Spleen (tissue), 11 donors: ENCODE data around the gene TJP2. TPM values are rescaled to one million over a fixed set of nuclear protein-coding genes. Genes with fewer than 3 reads are reported as not detected.
"Not testable (repeated sequence)": the region's sequence is repeated elsewhere in the genome, so short reads cannot be mapped to it uniquely, and the experiment has no call there.

ENCODE experiments used
- DNase-seq: peaks from one replicate; pipeline ENCODE4 v3.0.0-alpha.2; 2020
- H3K27ac ChIP-seq, 8 donors: fragments of 200-600 bp; sonication (generic) in 7 of 8; 1 replicate in 4 of 8; 2 replicates in 4 of 8; pipeline versions ENCODE4 v1.5.0 to v1.8.0; 2016 to 2021; ENCODE audit warnings: inconsistent platforms in 4 of 8, mild to moderate bottlenecking in 4 of 8, moderate library complexity in 1 of 8
- H3K27me3 ChIP-seq, 7 donors: fragments of 200-600 bp; sonication (generic) in 6 of 7; replicated peaks in 1 of 7; 1 replicate in 4 of 7; 2 replicates in 3 of 7; pipeline versions ENCODE4 v1.5.0 to v1.8.0; 2016 to 2021; ENCODE audit warnings: inconsistent platforms in 3 of 7, mild to moderate bottlenecking in 1 of 7
- H3K36me3 ChIP-seq, 6 donors: fragments of 200-600 bp; sonication (generic) in 5 of 6; 1 replicate in 4 of 6; 2 replicates in 2 of 6; pipeline versions ENCODE4 v1.5.0 to v1.8.0; 2016 to 2021; ENCODE audit warnings: inconsistent platforms in 2 of 6
- H3K4me1 ChIP-seq, 6 donors: fragments of 200-600 bp; sonication (generic) in 5 of 6; 1 replicate in 3 of 6; 2 replicates in 3 of 6; pipeline versions ENCODE4 v1.5.0 to v1.8.0; 2016 to 2021; ENCODE audit warnings: inconsistent platforms in 3 of 6
- H3K4me3 ChIP-seq, 8 donors: fragments of 200-600 bp; sonication (generic) in 7 of 8; 1 replicate in 4 of 8; 2 replicates in 4 of 8; pipeline versions ENCODE4 v1.5.0 to v1.8.0; 2016 to 2021; ENCODE audit warnings: inconsistent platforms in 4 of 8, mild to moderate bottlenecking in 4 of 8, moderate library complexity in 2 of 8
- H3K9me3 ChIP-seq, 8 donors: fragments of 200-600 bp; sonication (generic) in 7 of 8; 1 replicate in 4 of 8; 2 replicates in 4 of 8; pipeline versions ENCODE4 v1.5.0 to v1.8.0; 2016 to 2021; ENCODE audit warnings: inconsistent platforms in 4 of 8
- POLR2A ChIP-seq, 3 donors: fragments of 450-650 bp; IDR thresholded peaks; one replicate each; pipeline ENCODE4 v1.5.1; 2017; ENCODE audit warnings: antibody characterized with exemption in 3 of 3, mild to moderate bottlenecking in 1 of 3
- POLR2AphosphoS5 ChIP-seq, 3 donors: sonication (generic); formaldehyde crosslinking; IDR thresholded peaks; one replicate each; pipeline ENCODE4 v1.5.1; 2017; ENCODE audit warnings: antibody characterized with exemption in 3 of 3
- WGBS, 5 donors: extraction: QIAGEN DNeasy Blood & Tissue Kit in 3 of 5; methylation state at CpG; one replicate each; pipeline versions ENCODE4 v1.1.5 to v1.1.7; 2013 to 2018; 5-methylcytosine and 5-hydroxymethylcytosine counted together
- intact Hi-C: fragments of 100-400 bp; cut with DNase I; formaldehyde crosslinking; loops from one replicate; pipeline ENCODE4 v1.15.0; 2023; ENCODE audit warnings: low total_unique reads
- polyA plus RNA-seq, 3 donors: library from polyadenylated mRNA; stranded (reverse); fragments of 200-250 nt; gene quantifications; one replicate each; pipeline ENCODE4 v1.2.1, GENCODE V29; 2013
- total RNA-seq, 7 donors: library from RNA; depleted of rRNA in 3 of 7; stranded (reverse); fragments of >200 nt in 3 of 7; fragmentation: NEBNext Ultra II Directional in 4 of 7; extraction: Animal tissue kit (Norgen Biotek cat#: 25700) in 4 of 7; gene quantifications; one replicate each; pipeline versions ENCODE4 v1.1.0 to v1.2.1, GENCODE V29; 2016 to 2021
- TF ChIP-seq, protein P1 (sequence below), 11 experiments: fragments of 200-600 bp in 7 of 11; fragments of 450-650 bp in 4 of 11; sonication (generic) in 4 of 11; IDR thresholded peaks in 8 of 11; conservative IDR thresholded peaks in 3 of 11; 1 replicate in 7 of 11; 2 replicates in 4 of 11; pipeline versions ENCODE4 v1.4.0 to v1.8.0; 2016 to 2021; ENCODE audit warnings: antibody characterized with exemption in 11 of 11, inconsistent platforms in 4 of 11, mild to moderate bottlenecking in 1 of 11
- donor health status: healthy with polysubstance abuse.
- donor health status: DM: no; HTN: no; CAD: no; lungs with moderate emphysema.
- donor health status: DM: no; HTN: no; CAD: no.
- donor health status: Bipolar disorder and iron deficiency.
- donor health status: healthy.
- donor health status: DM: no; HTN: no; CAD: no.
- donor health status: DM: yes; HTN: yes; CAD: no.

The TJP2 gene
- total and polyA plus RNA-seq, 10 donors = 2.9 to 20.5 (median 15.2) TPM

GRCh38 chr9:69158471-69158870 is 15.6 kb upstream of the TJP2 start:
- no peak overlapping the region for H3K27ac ChIP-seq
- intact Hi-C loops = no loop called here
- DNase-seq = no peak
- no peak overlapping the region for H3K4me3 ChIP-seq
- TF ChIP-seq POLR2A (IDR thresholded peaks at IDR 0.05) (no peak), POLR2AphosphoS5 (IDR thresholded peaks at IDR 0.05) (no peak)
- TF ChIP-seq, protein P1, sequence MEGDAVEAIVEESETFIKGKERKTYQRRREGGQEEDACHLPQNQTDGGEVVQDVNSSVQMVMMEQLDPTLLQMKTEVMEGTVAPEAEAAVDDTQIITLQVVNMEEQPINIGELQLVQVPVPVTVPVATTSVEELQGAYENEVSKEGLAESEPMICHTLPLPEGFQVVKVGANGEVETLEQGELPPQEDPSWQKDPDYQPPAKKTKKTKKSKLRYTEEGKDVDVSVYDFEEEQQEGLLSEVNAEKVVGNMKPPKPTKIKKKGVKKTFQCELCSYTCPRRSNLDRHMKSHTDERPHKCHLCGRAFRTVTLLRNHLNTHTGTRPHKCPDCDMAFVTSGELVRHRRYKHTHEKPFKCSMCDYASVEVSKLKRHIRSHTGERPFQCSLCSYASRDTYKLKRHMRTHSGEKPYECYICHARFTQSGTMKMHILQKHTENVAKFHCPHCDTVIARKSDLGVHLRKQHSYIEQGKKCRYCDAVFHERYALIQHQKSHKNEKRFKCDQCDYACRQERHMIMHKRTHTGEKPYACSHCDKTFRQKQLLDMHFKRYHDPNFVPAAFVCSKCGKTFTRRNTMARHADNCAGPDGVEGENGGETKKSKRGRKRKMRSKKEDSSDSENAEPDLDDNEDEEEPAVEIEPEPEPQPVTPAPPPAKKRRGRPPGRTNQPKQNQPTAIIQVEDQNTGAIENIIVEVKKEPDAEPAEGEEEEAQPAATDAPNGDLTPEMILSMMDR (IDR thresholded peaks at IDR 0.05 in 8 of 11, conservative IDR thresholded peaks at IDR 0.05 in 3 of 11) = no peak
- no peaks in the 10 kb centered on the region for H3K36me3 ChIP-seq
- H3K9me3 ChIP-seq = no peaks in the 10 kb centered on the region
- no peaks in the 10 kb centered on the region for H3K4me1 ChIP-seq
- 67 to 72% (median 71%) methylated on average over 3 of the region's 3 CpGs for WGBS, 5 donors
- H3K27me3 ChIP-seq = no peaks in the 10 kb centered on the region

- intact Hi-C loops, H3K9me3 ChIP-seq, H3K36me3 ChIP-seq, H3K27me3 ChIP-seq, DNase-seq, H3K4me3 ChIP-seq, H3K27ac ChIP-seq: not testable (repeated sequence)
- peaks cover 0 to 13% (median 2%) of the 10 kb centered on the region in 6 donors for H3K4me1 ChIP-seq
- WGBS, 5 donors = 81 to 94% (median 87%) methylated on average over 8 of the region's 8 CpGs
These were observed 9.5 kb upstream of the TJP2 start for GRCh38 chr9:69164573-69164972.

- Histone ChIP-seq H3K27me3 (no peaks in the 10 kb centered on the region), H3K36me3 (no peaks in the 10 kb centered on the region), H3K4me3 (no peak overlapping the region), H3K9me3 (no peaks in the 10 kb centered on the region), H3K27ac (no peak overlapping the region), H3K4me1 (peaks cover 0 to 13% (median 2%) of the 10 kb centered on the region in 6 donors)
- intact Hi-C loops = no loop called here
- DNase-seq = no peak
- no peak for TF ChIP-seq POLR2AphosphoS5 (IDR thresholded peaks at IDR 0.05)
- TF ChIP-seq POLR2A (IDR thresholded peaks at IDR 0.05) = no peak
- TF ChIP-seq, protein P1 (IDR thresholded peaks at IDR 0.05 in 8 of 11, conservative IDR thresholded peaks at IDR 0.05 in 3 of 11) = no peak
- 93 to 99% (median 95%) methylated on average over 5 to 6 of the region's 6 CpGs for WGBS, 5 donors
These were observed 8.5 kb upstream of the TJP2 start for GRCh38 chr9:69165581-69165980.

DNA sequence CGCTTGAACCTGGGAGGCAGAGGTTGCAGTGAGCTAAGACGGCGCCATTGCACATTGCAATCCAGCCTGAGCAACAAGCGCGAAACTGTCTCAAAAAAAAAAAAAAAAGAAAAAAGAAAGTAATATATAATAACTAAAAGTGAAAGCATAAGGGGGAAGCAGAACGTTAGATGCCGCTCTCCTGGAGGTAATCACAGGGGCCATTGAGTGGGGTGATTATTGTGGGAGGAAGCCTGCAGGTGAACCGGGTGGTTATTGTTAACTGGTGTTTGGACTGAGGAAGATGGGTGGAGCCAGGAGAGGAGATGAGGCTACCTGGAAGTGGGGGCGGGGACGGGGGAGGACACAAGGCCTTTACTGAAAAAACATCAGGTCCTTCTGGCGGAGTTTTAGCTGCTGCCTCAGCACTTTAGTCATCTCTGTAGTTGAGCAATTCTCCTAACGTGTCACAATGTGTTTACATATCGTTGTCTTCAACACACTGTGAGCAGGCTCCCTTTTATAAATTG is 5.3 kb upstream of the TJP2 start:
- Histone ChIP-seq H3K36me3 (no peaks in the 10 kb centered on the region), H3K27ac (peak overlapping the region in 4 of 8 donors; percentile 8 to 68 (median 42)), H3K9me3 (no peaks in the 10 kb centered on the region), H3K4me3 (peak overlapping the region in 5 of 8 donors; percentile 12 to 60 (median 17)), H3K27me3 (peaks cover 0 to 24% (median 4%) of the 10 kb centered on the region in 7 donors), H3K4me1 (peaks cover 7 to 27% (median 12%) of the 10 kb centered on the region in 6 donors)
- intact Hi-C loops = no loop called here
- TF ChIP-seq, protein P1 (IDR thresholded peaks at IDR 0.05 in 8 of 11, conservative IDR thresholded peaks at IDR 0.05 in 3 of 11) = no peak
- TF ChIP-seq POLR2A (IDR thresholded peaks at IDR 0.05) = no peak
- no peak for TF ChIP-seq POLR2AphosphoS5 (IDR thresholded peaks at IDR 0.05)
- WGBS, 5 donors = 22 to 47% (median 41%) methylated on average over 13 of the region's 13 CpGs
- DNase-seq = peak; percentile 76
